Adrenal gland (tissue), 12 donors: ENCODE results near the gene SCFD2. TPM values are rescaled to one million over a fixed set of nuclear protein-coding genes. Genes with fewer than 3 reads are reported as not detected.
"Not testable (repeated sequence)": the region's sequence is repeated elsewhere in the genome, so short reads cannot be mapped to it uniquely, and the experiment has no call there.

Source experiments
- DNase-seq, 7 donors: peaks; one replicate each; pipeline ENCODE4 v3.0.0-alpha.2; 2019 to 2020
- H3K27ac ChIP-seq, 5 donors: fragments of 200-600 bp; sonication (generic) in 4 of 5; 1 replicate in 3 of 5; 2 replicates in 2 of 5; pipeline versions ENCODE4 v1.5.1 to v1.8.0; 2016 to 2020; ENCODE audit warnings: mild to moderate bottlenecking in 1 of 5
- H3K27me3 ChIP-seq: fragments of 200-600 bp; 2 replicates; pipeline ENCODE4 v1.8.0; 2021
- H3K36me3 ChIP-seq, 2 donors: fragments of 200-600 bp; replicated peaks in 1 of 2; 1 replicate in 1 of 2; 2 replicates in 1 of 2; pipeline versions ENCODE4 v1.5.1 to v1.8.0; 2018 to 2022
- H3K4me1 ChIP-seq, 2 donors: fragments of 200-600 bp; replicated peaks in 1 of 2; 1 replicate in 1 of 2; 2 replicates in 1 of 2; pipeline versions ENCODE4 v1.5.1 to v1.8.0; 2018 to 2021
- H3K4me3 ChIP-seq, 4 donors: fragments of 200-600 bp; sonication (generic) in 3 of 4; one replicate each; pipeline ENCODE4 v1.5.1; 2016 to 2018
- H3K9me3 ChIP-seq, 3 donors: fragments of 200-600 bp; sonication (generic) in 1 of 3; replicated peaks in 1 of 3; 1 replicate in 2 of 3; 2 replicates in 1 of 3; pipeline versions ENCODE4 v1.5.1 to v1.8.0; 2016 to 2021
- POLR2A ChIP-seq, 2 donors: fragments of 450-650 bp; IDR thresholded peaks; one replicate each; pipeline ENCODE4 v1.6.1; 2017; ENCODE audit warnings: antibody characterized with exemption in 2 of 2, mild to moderate bottlenecking in 2 of 2, moderate library complexity in 1 of 2
- WGBS, 4 donors: extraction: QIAGEN DNeasy Blood & Tissue Kit in 2 of 4; methylation state at CpG; one replicate each; pipeline versions ENCODE4 v1.1.5 to v1.1.7; 2013 to 2017; 5-methylcytosine and 5-hydroxymethylcytosine counted together
- intact Hi-C, 2 donors: fragments of 100-400 bp; cut with DNase I; formaldehyde crosslinking; loops; one replicate each; pipeline versions ENCODE4 v1.14.1 to v1.15.0; 2022 to 2023
- polyA plus RNA-seq, 3 donors: library from polyadenylated mRNA; stranded (reverse); fragments of 200-250 nt in 2 of 3; fragments of 350-450 nt in 1 of 3; fragmentation: Illumina TruSeq in 1 of 3; extraction: RNeasy Lipid Tissue Mini Kit (QIAGEN cat#74804) in 1 of 3; gene quantifications; one replicate each; pipeline ENCODE4 v1.2.3, GENCODE V29; 2013 to 2014
- total RNA-seq, 9 donors: library from RNA; depleted of rRNA in 4 of 9; stranded (reverse); fragments of >200 nt in 4 of 9; fragments of 120-200 nt in 1 of 9; fragmentation: NEBNext Ultra II Directional in 1 of 9; extraction: Animal tissue kit (Norgen Biotek cat#: 25700) in 1 of 9; gene quantifications; one replicate each; pipeline versions ENCODE4 v1.1.0 to v1.2.4, GENCODE V29; 2013 to 2023
- TF ChIP-seq, protein P1 (sequence below), 6 experiments: fragments of 450-650 bp in 4 of 6; fragments of 200-600 bp in 2 of 6; sonication (generic) in 1 of 6; IDR thresholded peaks; 1 replicate in 5 of 6; 2 replicates in 1 of 6; pipeline versions ENCODE4 v1.5.1 to v1.8.0; 2016 to 2021; ENCODE audit warnings: antibody characterized with exemption in 6 of 6, mild to moderate bottlenecking in 2 of 6, moderate library complexity in 1 of 6
- donor health status: healthy with polysubstance abuse.
- donor health status: Bipolar disorder and iron deficiency.
- donor health status: DM: yes; HTN: yes; CAD: no.
- donor health status: DM: no; HTN: no; CAD: no.
- donor health status: DM: no; HTN: no; CAD: no.
- donor health status: DM: yes; HTN: yes; CAD: no.

The SCFD2 gene
- total and polyA plus RNA-seq, 12 donors: 5.2 to 34.9 (median 23.4) TPM

DNA sequence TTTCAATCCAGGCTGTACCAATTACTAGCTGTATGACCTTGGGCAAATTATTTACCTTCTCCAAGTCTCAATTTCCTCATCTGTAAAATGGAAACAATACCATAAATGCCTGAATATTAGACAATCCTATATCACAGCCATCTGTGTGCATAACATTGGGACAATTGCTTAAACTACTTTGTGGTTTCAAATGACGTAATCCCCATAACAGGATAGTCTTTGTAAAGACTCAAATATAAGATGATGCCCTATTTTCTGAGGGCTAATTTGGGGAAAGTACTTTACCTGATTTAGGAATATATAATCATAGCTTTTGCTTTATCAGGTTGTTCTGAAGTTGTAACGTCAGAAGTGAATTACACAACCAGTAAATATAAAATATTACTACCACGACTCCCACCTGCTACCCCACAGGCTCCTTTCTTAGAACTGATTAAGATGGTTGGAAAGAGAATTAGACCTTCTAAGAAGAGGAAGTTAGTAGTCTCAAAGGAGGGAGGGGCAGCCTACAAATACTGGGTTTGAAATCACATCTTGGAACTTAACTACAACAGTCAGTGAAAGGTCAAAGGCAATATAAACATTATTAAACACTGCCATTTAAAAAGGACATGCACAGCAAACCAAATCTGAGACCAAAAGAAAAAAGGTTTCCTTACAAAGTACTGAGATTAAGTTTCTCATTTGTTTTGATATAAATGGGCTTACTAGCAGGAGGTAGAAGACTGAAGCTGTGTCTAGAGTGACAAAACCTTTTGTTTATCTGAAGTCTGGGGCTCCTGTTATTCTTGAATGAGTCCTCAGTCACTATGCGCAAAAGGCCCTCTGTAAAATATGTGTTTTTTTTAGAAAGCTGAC lies 215.0 kb downstream of the SCFD2 start:
- intact Hi-C loops: no loop called here
- Histone ChIP-seq H3K27me3 (no peaks in the 10 kb centered on the region), H3K9me3 (no peaks in the 10 kb centered on the region), H3K4me3 (no peak overlapping the region), H3K27ac (peak overlapping the region in 1 of 5 donors; percentile 14), H3K36me3 (no peaks in the 10 kb centered on the region), H3K4me1 (peaks cover 0 to 7% of the 10 kb centered on the region in 2 donors)
- no peak for DNase-seq
- WGBS, 4 donors: 72 to 80% (median 75%) methylated on average over 4 of the region's 4 CpGs
- TF ChIP-seq, protein P1, sequence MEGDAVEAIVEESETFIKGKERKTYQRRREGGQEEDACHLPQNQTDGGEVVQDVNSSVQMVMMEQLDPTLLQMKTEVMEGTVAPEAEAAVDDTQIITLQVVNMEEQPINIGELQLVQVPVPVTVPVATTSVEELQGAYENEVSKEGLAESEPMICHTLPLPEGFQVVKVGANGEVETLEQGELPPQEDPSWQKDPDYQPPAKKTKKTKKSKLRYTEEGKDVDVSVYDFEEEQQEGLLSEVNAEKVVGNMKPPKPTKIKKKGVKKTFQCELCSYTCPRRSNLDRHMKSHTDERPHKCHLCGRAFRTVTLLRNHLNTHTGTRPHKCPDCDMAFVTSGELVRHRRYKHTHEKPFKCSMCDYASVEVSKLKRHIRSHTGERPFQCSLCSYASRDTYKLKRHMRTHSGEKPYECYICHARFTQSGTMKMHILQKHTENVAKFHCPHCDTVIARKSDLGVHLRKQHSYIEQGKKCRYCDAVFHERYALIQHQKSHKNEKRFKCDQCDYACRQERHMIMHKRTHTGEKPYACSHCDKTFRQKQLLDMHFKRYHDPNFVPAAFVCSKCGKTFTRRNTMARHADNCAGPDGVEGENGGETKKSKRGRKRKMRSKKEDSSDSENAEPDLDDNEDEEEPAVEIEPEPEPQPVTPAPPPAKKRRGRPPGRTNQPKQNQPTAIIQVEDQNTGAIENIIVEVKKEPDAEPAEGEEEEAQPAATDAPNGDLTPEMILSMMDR (IDR thresholded peaks at IDR 0.05): no peak
- no peak for TF ChIP-seq POLR2A (IDR thresholded peaks at IDR 0.05)

DNA sequence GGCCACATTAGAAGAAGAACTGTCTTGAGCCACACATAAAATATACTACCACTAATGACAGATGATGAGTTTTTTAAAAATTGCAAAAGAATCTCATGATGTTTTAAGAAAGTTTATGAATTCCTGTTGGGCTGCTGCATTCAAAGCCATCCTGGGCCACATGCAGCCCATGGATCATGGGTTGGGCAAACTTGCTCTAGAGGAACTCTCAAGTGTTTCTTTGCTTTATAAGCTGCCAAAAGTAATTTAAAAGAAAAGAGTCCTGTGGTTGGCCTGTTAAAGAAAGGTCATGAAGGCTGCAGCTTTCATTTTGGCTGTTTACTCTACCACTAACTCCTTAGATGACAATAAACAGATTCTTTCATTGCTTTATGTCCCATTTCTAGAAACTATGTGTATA lies 218.2 kb downstream of the SCFD2 start:
- no peak overlapping the region for H3K27ac ChIP-seq
- no peak overlapping the region for H3K4me3 ChIP-seq
- H3K36me3 ChIP-seq: peaks cover 0 to 9% of the 10 kb centered on the region in 2 donors
- no peak for DNase-seq
- peaks cover 0 to 7% of the 10 kb centered on the region in 2 donors for H3K4me1 ChIP-seq
- no peaks in the 10 kb centered on the region for H3K9me3 ChIP-seq
- intact Hi-C loops: no loop called here
- TF ChIP-seq, protein P1 (IDR thresholded peaks at IDR 0.05): no peak
- no peak for TF ChIP-seq POLR2A (IDR thresholded peaks at IDR 0.05)
- no peaks in the 10 kb centered on the region for H3K27me3 ChIP-seq

DNA sequence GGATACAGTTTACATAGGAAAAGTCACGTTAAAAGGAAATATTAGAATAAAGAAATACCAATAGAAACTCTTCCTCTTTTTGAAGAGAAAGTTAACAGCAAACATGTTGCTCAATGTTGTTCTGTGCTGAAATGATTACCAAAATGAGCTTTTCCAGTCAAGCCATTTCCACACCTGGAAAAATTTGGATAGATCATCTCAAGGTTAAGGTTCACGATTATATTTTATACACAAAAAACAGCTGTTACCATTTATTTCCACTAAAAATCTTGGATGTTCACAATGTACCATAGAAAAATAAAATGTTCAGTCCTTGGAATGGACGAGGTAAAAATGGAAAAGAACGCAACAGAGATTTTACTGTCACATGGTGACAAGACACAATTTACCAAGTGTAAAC lies 218.7 kb downstream of the SCFD2 start:
- no peak for DNase-seq
- Histone ChIP-seq H3K36me3 (peaks cover 0 to 9% of the 10 kb centered on the region in 2 donors), H3K27ac (no peak overlapping the region), H3K9me3 (no peaks in the 10 kb centered on the region), H3K4me1 (peaks cover 0 to 7% of the 10 kb centered on the region in 2 donors), H3K27me3 (no peaks in the 10 kb centered on the region), H3K4me3 (no peak overlapping the region)
- 83 to 87% (median 84%) methylated on average over 4 of the region's 4 CpGs for WGBS, 4 donors
- intact Hi-C loops: no loop called here
- TF ChIP-seq, protein P1 (IDR thresholded peaks at IDR 0.05): no peak
- no peak for TF ChIP-seq POLR2A (IDR thresholded peaks at IDR 0.05)

DNA sequence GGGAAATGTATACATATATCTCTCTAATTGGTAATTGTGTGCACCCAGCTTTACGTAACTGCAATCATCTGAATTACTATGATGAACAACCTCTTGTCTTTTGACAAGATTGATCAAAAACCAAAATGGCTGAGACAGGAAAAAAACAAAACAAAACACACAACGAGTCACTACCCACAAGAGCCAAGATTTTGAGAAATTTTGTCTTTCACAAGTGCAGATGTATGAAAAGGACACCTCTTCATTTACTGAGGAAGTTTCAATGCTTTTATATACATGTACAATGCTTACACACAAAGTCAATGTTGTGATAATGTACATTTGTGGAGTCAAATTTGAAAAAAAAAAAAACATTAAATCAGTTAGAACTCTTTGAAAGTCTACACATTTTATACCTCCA lies 224.6 kb downstream of the SCFD2 start:
- Histone ChIP-seq H3K4me3 (no peak overlapping the region), H3K4me1 (no peaks in the 10 kb centered on the region), H3K36me3 (peaks cover 0 to 9% of the 10 kb centered on the region in 2 donors), H3K27me3 (no peaks in the 10 kb centered on the region), H3K9me3 (no peaks in the 10 kb centered on the region), H3K27ac (no peak overlapping the region)
- DNase-seq: no peak
- 82 to 91% (median 86%) methylated on average over 2 of the region's 2 CpGs for WGBS, 4 donors
- intact Hi-C loops: no loop called here
- no peak for TF ChIP-seq POLR2A (IDR thresholded peaks at IDR 0.05)
- TF ChIP-seq, protein P1 (IDR thresholded peaks at IDR 0.05): no peak

DNA sequence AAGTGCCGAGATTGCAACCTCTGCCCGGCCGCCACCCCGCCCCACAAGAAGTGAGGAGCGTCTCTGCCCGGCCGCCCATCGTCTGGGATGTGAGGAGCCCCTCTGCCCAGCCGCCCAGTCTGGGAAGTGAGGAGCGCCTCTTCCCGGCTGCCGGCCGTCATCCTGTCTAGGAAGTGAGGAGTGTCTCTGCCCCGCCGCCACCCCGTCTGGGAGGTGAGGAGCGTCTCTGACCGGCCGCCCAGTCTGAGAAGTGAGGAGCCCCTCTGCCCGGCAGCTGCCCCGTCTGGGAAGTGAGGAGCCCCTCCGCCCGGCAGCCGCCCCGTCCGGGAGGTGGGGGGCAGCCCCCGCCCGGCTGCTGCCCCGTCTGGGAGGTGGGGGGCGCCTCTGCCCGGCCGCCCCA lies 226.6 kb downstream of the SCFD2 start:
- 92 to 100% (median 95%) methylated on average over 2 to 32 of the region's 32 CpGs for WGBS, 4 donors
- H3K27ac ChIP-seq, DNase-seq, H3K27me3 ChIP-seq, H3K4me3 ChIP-seq, H3K4me1 ChIP-seq, H3K9me3 ChIP-seq, intact Hi-C loops, H3K36me3 ChIP-seq: not testable (repeated sequence)
